Thymus (tissue), 11 donors: ENCODE results near the gene TBX4. TPM values are rescaled to one million over a fixed set of nuclear protein-coding genes. Genes with fewer than 3 reads are reported as not detected.
"Not testable (repeated sequence)": the region's sequence is repeated elsewhere in the genome, so short reads cannot be mapped to it uniquely, and the experiment has no call there.

Source experiments
- DNase-seq, 9 donors: peaks; one replicate each; pipeline ENCODE4 v3.0.0-alpha.2; 2013; ENCODE audit warnings: low spot score in 9 of 9, low read depth in 6 of 9, missing footprints in 1 of 9
- H3K27ac ChIP-seq, 2 donors: one replicate each; pipeline ENCODE4 v1.5.1; 2013; ENCODE audit warnings: control low read depth in 1 of 2, low read depth in 1 of 2, low read length in 1 of 2, mild to moderate bottlenecking in 1 of 2, moderate library complexity in 1 of 2
- H3K27me3 ChIP-seq, 2 donors: one replicate each; pipeline ENCODE4 v1.5.1; 2013; ENCODE audit warnings: low read length in 1 of 2; ENCODE audit not compliant: control insufficient read depth in 2 of 2, insufficient read depth in 1 of 2
- H3K36me3 ChIP-seq, 2 donors: one replicate each; pipeline ENCODE4 v1.5.1; 2013; ENCODE audit warnings: low read length in 1 of 2, mild to moderate bottlenecking in 1 of 2, moderate library complexity in 1 of 2; ENCODE audit not compliant: control insufficient read depth in 2 of 2, insufficient read depth in 2 of 2
- H3K4me1 ChIP-seq, 2 donors: one replicate each; pipeline ENCODE4 v1.5.1; 2013; ENCODE audit warnings: low read length in 2 of 2; ENCODE audit not compliant: control insufficient read depth in 2 of 2, insufficient read depth in 2 of 2
- H3K4me3 ChIP-seq, 2 donors: one replicate each; pipeline ENCODE4 v1.5.1; 2013; ENCODE audit warnings: low read length in 2 of 2, control low read depth in 1 of 2, mild to moderate bottlenecking in 1 of 2
- H3K9me3 ChIP-seq, 2 donors: one replicate each; pipeline ENCODE4 v1.5.1; 2013; ENCODE audit warnings: low read length in 1 of 2, mild to moderate bottlenecking in 1 of 2; ENCODE audit not compliant: control insufficient read depth in 2 of 2, insufficient read depth in 1 of 2
- WGBS: extraction: QIAGEN DNeasy Blood & Tissue Kit; methylation state at CpG from one replicate; pipeline ENCODE4 v1.1.7; 2013; 5-methylcytosine and 5-hydroxymethylcytosine counted together
- polyA plus RNA-seq: library from polyadenylated mRNA; stranded (reverse); fragments of 200-250 nt; gene quantifications from one replicate; pipeline ENCODE4 v1.2.3, GENCODE V29; 2013
- total RNA-seq: library from RNA; stranded (reverse); fragments of 120-200 nt; gene quantifications from one replicate; pipeline ENCODE4 v1.2.4, GENCODE V29; 2013
- donor health status: healthy.

The TBX4 gene
- total and polyA plus RNA-seq, 2 donors: 0.11 to 0.14 TPM

DNA sequence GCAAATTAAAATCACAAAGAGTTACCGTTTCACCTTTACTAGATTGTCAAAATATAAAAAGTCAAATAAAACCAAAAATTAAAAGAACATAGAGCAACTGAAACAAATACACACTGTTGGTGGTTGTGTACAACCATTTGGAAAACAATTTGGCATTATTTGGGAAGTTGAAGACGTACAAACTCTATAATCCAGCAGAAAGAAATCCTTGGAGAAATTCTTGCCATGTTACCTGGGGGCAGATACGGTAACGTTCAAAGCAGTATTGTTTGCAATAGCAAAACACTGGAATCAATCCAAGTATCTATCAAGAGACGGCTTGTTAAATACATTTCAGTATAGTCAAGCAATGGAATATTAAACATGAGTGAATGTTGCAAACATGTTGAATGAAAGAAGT is 56.7 kb downstream of the TBX4 start:
- H3K27me3 ChIP-seq: peaks cover 0 to 5% of the 10 kb centered on the region in 2 donors
- WGBS: 90% methylated on average over 5 of the region's 5 CpGs
- H3K4me3 ChIP-seq: no peak overlapping the region
- H3K36me3 ChIP-seq: no peaks in the 10 kb centered on the region
- no peaks in the 10 kb centered on the region for H3K9me3 ChIP-seq
- DNase-seq: no peak
- H3K27ac ChIP-seq: no peak overlapping the region
- no peaks in the 10 kb centered on the region for H3K4me1 ChIP-seq

DNA sequence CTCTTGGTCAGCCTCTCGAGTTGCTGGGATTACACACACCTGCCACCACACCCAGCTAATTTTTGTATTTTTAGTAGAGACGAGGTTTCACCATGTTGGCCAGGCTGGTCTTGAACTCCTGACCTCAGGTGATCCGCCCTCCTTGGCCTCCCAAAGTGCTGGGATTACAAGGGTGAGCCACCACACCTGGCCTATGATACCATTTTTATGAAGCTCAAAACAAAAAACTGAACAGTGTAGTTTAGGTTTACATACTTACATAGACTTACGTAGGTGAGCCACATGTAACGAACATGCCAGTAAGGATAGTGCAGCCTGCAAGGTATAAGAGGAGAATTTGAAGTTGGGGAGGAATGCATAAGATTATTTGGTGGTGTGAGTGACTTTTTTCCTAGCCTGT is 57.2 kb downstream of the TBX4 start:
- not testable (repeated sequence) for H3K27ac ChIP-seq, H3K9me3 ChIP-seq, H3K27me3 ChIP-seq, DNase-seq, H3K4me3 ChIP-seq, H3K4me1 ChIP-seq, H3K36me3 ChIP-seq
- 96% methylated on average over 5 of the region's 5 CpGs for WGBS

DNA sequence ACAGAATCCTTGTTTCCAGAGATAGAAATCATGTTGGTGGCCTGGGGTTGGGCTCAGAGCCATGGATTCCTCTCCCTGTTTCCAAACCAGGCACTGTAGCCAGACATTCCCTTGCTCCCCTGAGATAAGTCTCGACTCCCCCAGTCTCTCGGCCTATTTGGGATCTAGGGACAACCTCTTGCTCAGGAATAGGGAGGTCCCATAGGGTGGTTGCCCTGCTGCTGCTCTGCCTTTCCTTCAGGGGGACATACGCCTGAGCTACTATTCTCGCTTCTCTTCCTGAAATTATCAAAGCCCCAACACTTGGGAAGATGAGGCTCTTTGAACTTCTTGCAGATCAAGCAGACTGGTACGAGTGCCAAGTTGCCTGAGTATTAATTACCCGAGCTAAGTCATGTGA is 58.0 kb downstream of the TBX4 start:
- WGBS: 95% methylated on average over 6 of the region's 6 CpGs
- H3K4me1 ChIP-seq: no peaks in the 10 kb centered on the region
- no peak overlapping the region for H3K27ac ChIP-seq
- DNase-seq: no peak
- no peaks in the 10 kb centered on the region for H3K9me3 ChIP-seq
- peaks cover 0 to 5% of the 10 kb centered on the region in 2 donors for H3K27me3 ChIP-seq
- no peak overlapping the region for H3K4me3 ChIP-seq
- H3K36me3 ChIP-seq: no peaks in the 10 kb centered on the region

DNA sequence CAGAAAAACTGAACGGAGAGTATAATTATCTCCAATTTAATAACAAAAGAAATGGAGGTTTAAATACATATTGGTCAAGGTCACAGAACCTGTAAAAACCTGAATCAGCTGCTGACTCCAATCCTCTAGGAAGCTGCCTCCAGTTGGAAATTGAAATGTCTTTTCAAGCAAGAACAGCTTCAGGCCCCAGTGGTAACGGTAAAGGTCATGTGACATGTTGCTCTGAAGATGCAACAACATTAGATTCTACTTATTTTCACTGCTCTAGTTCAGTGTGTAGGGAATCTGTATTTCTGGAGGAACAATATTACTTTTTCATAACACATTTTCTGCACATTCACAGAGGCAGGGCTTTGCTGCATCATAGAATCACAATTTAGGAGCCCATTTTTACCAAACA is 58.8 kb downstream of the TBX4 start:
- no peak for DNase-seq
- no peak overlapping the region for H3K27ac ChIP-seq
- WGBS: 93% methylated on average over 2 of the region's 2 CpGs
- no peaks in the 10 kb centered on the region for H3K36me3 ChIP-seq
- no peaks in the 10 kb centered on the region for H3K9me3 ChIP-seq
- H3K4me3 ChIP-seq: no peak overlapping the region
- peaks cover 0 to 5% of the 10 kb centered on the region in 2 donors for H3K27me3 ChIP-seq
- no peaks in the 10 kb centered on the region for H3K4me1 ChIP-seq

DNA sequence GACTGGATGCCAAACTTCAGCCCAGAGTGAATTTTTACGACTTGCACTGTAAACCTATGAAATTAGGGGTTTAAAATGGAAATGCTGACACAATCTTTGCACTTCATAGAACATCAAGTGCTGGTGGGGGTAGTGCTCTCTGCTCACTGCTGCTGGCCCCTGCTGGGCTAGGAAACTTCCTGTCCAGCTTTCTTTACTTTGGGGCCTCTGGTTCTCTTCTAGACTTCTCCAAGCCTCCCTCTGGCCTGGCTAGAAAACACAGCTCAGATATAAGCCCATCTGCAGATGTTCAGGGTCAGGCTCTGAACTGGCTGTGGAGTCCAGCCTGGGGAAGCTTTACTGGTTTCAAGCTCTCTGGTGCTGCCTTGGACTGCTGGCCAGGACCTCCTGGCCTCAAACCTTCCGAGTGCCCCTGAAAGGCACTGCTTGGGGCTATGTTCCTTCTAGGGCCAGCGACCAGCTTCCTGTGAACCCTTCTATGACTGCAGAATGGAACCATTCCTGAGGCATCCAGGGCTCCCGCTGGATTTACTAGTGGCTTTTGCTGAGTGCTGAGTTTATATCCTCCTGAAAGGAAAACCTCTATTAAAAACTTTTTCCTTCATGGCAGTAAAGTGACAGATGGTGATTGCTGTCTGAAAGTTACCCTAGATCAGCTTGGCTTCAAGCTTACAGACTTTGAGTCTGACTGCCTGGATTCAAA is 59.4 kb downstream of the TBX4 start:
- Histone ChIP-seq H3K9me3 (no peaks in the 10 kb centered on the region), H3K27me3 (peaks cover 0 to 5% of the 10 kb centered on the region in 2 donors), H3K4me3 (no peak overlapping the region), H3K4me1 (no peaks in the 10 kb centered on the region), H3K36me3 (no peaks in the 10 kb centered on the region), H3K27ac (no peak overlapping the region)
- DNase-seq: no peak
- 95% methylated on average over 4 of the region's 4 CpGs for WGBS

DNA sequence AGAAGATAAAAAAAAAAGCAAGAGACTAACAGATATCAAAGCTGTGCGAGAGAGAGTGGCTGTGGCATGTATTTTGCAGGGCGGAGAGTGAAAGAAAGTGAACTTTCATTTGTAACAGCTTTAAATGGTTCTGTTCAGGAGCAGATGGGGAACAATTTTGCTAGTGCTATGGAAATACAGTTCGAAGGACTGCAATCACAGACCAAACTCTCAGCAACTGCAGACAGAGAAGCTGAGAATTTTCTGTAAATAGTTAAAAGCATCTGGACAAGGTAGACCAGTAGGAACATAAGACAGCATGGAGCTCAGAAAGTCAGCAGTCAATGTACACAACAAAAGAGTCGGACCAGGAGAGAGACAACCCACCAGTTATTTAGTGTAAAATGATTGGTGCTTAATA is 62.3 kb downstream of the TBX4 start:
- Histone ChIP-seq H3K27me3 (peaks cover 0 to 5% of the 10 kb centered on the region in 2 donors), H3K27ac (no peak overlapping the region)
- DNase-seq: no peak

DNA sequence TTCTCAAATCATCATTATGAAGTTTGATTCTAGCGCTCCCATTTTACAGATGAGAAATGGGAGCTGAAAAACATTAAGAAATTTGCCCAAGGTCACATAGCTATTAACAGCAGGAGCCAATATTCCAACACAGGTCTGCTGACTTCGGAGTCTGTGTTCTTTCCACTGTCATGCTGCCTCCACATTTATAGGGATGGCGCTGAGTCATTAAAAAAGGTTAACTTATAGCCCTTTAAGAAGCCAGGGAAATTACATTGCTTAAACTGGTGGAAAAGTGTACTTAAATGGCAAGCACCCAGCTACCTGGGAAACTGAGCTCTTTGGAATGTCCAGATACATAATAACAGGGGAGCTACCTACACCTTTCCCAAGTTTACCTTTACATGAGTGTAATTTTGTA is 65.0 kb downstream of the TBX4 start:
- Histone ChIP-seq H3K36me3 (no peaks in the 10 kb centered on the region), H3K27ac (no peak overlapping the region), H3K4me3 (no peak overlapping the region), H3K4me1 (no peaks in the 10 kb centered on the region), H3K9me3 (no peaks in the 10 kb centered on the region), H3K27me3 (peaks cover 0 to 3% of the 10 kb centered on the region in 2 donors)
- WGBS: 95% methylated on average over 3 of the region's 3 CpGs
- no peak for DNase-seq

More for the DNA sequence above, 62.3 kb downstream of the TBX4 start:
- H3K9me3 ChIP-seq: no peaks in the 10 kb centered on the region
- 96% methylated on average over 4 of the region's 4 CpGs for WGBS
- no peaks in the 10 kb centered on the region for H3K36me3 ChIP-seq
- no peaks in the 10 kb centered on the region for H3K4me1 ChIP-seq
- no peak overlapping the region for H3K4me3 ChIP-seq

DNA sequence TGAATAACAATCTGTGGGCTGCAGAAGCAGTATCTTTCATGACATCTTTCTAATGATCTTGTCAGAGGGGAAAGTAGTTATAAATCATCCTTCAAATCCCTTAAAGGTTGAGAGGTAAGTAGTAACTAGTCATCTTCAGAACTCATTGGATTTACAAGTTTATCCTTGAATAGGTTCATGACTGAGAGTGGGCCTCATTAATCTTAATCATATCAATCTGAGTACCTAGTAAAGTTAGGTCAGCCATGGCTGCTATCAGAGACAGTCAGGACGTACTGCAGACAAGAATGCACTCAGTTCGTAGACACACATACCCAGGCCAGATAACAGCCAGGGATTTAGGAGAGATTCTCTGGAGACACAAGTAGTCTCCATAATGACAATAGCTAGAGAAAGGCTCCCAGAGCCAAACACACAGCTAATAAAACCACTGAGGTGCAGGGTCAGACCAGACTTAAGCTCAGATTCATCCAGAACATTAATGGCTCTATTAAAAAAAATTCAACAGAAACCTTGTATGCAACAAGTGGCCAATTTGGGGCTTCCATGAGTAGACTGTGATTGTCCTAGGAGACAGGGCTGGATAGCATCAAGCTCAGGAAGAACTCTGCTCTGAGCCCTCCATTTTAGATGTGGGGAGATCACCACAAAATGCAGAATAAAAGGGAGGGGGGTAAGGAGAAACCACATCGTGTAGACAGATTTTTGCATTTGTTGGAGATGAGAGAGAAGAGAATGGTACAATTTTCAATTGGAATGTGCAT is 65.8 kb downstream of the TBX4 start:
- no peaks in the 10 kb centered on the region for H3K9me3 ChIP-seq
- no peaks in the 10 kb centered on the region for H3K4me1 ChIP-seq
- no peak for DNase-seq
- H3K27me3 ChIP-seq: peaks cover 0 to 3% of the 10 kb centered on the region in 2 donors
- H3K36me3 ChIP-seq: no peaks in the 10 kb centered on the region
- WGBS: 83% methylated on average over 3 of the region's 3 CpGs
- no peak overlapping the region for H3K27ac ChIP-seq
- no peak overlapping the region for H3K4me3 ChIP-seq

DNA sequence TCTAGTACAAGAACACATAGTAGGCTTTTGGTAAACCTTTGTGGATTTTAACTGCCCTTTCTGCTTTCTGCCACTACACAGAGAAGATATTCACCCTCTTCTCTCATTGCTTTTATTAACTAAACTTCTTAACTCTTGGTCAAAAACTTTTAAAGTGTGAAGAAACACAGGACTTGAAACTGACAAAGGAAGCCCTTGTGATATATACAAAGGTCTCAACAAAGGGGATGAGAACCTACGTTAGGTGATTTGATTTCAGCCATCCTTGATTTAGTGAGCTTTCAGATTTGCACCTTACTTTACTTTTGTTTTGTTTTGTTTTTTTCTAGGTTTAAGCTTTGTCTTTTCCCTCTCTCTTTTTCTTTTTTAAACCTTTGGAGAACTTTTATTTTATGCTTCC is 66.9 kb downstream of the TBX4 start:
- no peak for DNase-seq
- no peaks in the 10 kb centered on the region for H3K4me1 ChIP-seq

More for the DNA sequence above, 66.9 kb downstream of the TBX4 start:
- no peaks in the 10 kb centered on the region for H3K36me3 ChIP-seq
- H3K27me3 ChIP-seq: peaks cover 3% of the 10 kb centered on the region in 2 donors
- no peak overlapping the region for H3K4me3 ChIP-seq
- H3K27ac ChIP-seq: no peak overlapping the region
- H3K9me3 ChIP-seq: no peaks in the 10 kb centered on the region
- 86% methylated on average over 1 of the region's 1 CpG for WGBS
